Measurements from ENCODE around the gene MOB3B. TPM values are rescaled to one million over a fixed set of nuclear protein-coding genes. Genes with fewer than 3 reads are reported as not detected.

The MOB3B gene
- polyA plus RNA-seq, 1 of the 3 experiments (the other 2 are of a cell fraction) = 0.90 TPM

- Histone ChIP-seq H3K27me3 (ENCODE audit: insufficient read depth) (no peaks in the 10 kb centered on the region), H3K79me2 (ENCODE audit: insufficient read depth) (no peaks in the 10 kb centered on the region), H3K4me1 (ENCODE audit: control insufficient read depth in 1 of 2, insufficient read depth in 2 of 2, low read depth in 1 of 2, low read length in 1 of 2) (no peaks in the 10 kb centered on the region; a peak in 1 of 4 replicates), H3K36me3 (replicated peaks in 1 of 2; ENCODE audit: control insufficient read depth in 1 of 2, insufficient read depth in 2 of 2, low read length in 1 of 2) (no peaks in the 10 kb centered on the region), H3K27ac (ENCODE audit: low read depth in 2 of 2, low read length in 1 of 2) (no peak overlapping the region), H3F3A (replicated peaks; ENCODE audit: insufficient read depth) (no peaks in the 10 kb centered on the region), H3K9me3 (no peaks in the 10 kb centered on the region), H3K4me3 (ENCODE audit: low read depth in 2 of 2, low read length in 1 of 2) (no peak overlapping the region), H4K20me1 (ENCODE audit: insufficient read depth) (no peaks in the 10 kb centered on the region), H3K9ac (no peak overlapping the region), H3K4me2 (no peak overlapping the region), H2AFZ (ENCODE audit: low read depth) (no peak overlapping the region), H3K9me2 (no peaks in the 10 kb centered on the region)
- DNase-seq = no peak
- POLR2A ChIA-PET = no interaction called here
- CTCF ChIA-PET = no interaction called here
- TF ChIP-seq MEF2A (IDR thresholded peaks at IDR 0.05; ENCODE audit: borderline replicate concordance, low read depth) = no peak
- no peak for TF ChIP-seq NFIC (IDR thresholded peaks at IDR 0.05; ENCODE audit: borderline replicate concordance)
- no peak for TF ChIP-seq USF2 (IDR thresholded peaks at IDR 0.05; ENCODE audit: borderline replicate concordance, low read depth, low read length)
- no peak for TF ChIP-seq REST (IDR thresholded peaks at IDR 0.05; ENCODE audit: low read depth, low read length)
- TF ChIP-seq FOXJ3 (CRISPR knock-in tag; IDR thresholded peaks at IDR 0.05) = no peak
- TF ChIP-seq ELF1 (IDR thresholded peaks at IDR 0.05) = no peak
- TF ChIP-seq FOXM1 (IDR thresholded peaks at IDR 0.05; ENCODE audit: low read depth) = no peak
- TF ChIP-seq JUND (IDR thresholded peaks at IDR 0.05) = no peak
- WGBS (ENCODE audit: low lambda C conversion rate) = 97% methylated on average over 2 of the region's 2 CpGs
Observed at GRCh38 chr9:27511771-27512170, 17.8 kb downstream of the MOB3B start.

- H3K27me3 ChIP-seq (ENCODE audit: insufficient read depth) = no peaks in the 10 kb centered on the region
- no peaks in the 10 kb centered on the region for H3K9me2 ChIP-seq
- H3K9me3 ChIP-seq = no peaks in the 10 kb centered on the region
- no peak overlapping the region for H3K4me2 ChIP-seq
- no peak overlapping the region for H3K4me3 ChIP-seq (ENCODE audit: low read depth in 2 of 2, low read length in 1 of 2)
- TF ChIP-seq PBX3 (IDR thresholded peaks at IDR 0.05) (no peak), YY1 (IDR thresholded peaks at IDR 0.05; ENCODE audit: low read depth) (no peak), TCF12 (IDR thresholded peaks at IDR 0.05) (no peak), IRF3 (IDR thresholded peaks at IDR 0.05; ENCODE audit: low read depth, low read length) (no peak), GABPA (IDR thresholded peaks at IDR 0.05; ENCODE audit: low read depth) (no peak), RAD21 (IDR thresholded peaks at IDR 0.05; ENCODE audit: low read length) (no peak), CHD2 (IDR thresholded peaks at IDR 0.05; ENCODE audit: low read length, partially characterized antibody) (no peak), RFX5 (IDR thresholded peaks at IDR 0.05; ENCODE audit: low read length) (no peak), TAF1 (IDR thresholded peaks at IDR 0.05; ENCODE audit: borderline replicate concordance, low read depth, low read length) (no peak), EP300 (IDR thresholded peaks at IDR 0.05; ENCODE audit: borderline replicate concordance in 1 of 2, low read depth in 1 of 2, low read length in 1 of 2) (no peak), MEF2A (IDR thresholded peaks at IDR 0.05; ENCODE audit: borderline replicate concordance, low read depth) (no peak), FOSL2 (IDR thresholded peaks at IDR 0.05; ENCODE audit: borderline replicate concordance, low read depth) (no peak), RCOR1 (IDR thresholded peaks at IDR 0.05; ENCODE audit: low read length) (no peak), MAX (IDR thresholded peaks at IDR 0.05; ENCODE audit: low read depth) (no peak)
- H4K20me1 ChIP-seq (ENCODE audit: insufficient read depth) = no peaks in the 10 kb centered on the region
- H3K9ac ChIP-seq = no peak overlapping the region
- H3F3A ChIP-seq (replicated peaks; ENCODE audit: insufficient read depth) = peaks cover 6% of the 10 kb centered on the region
- H3K27ac ChIP-seq (ENCODE audit: low read depth in 2 of 2, low read length in 1 of 2) = no peak overlapping the region
- DNase-seq = no peak
- no peaks in the 10 kb centered on the region for H3K36me3 ChIP-seq (replicated peaks in 1 of 2; ENCODE audit: control insufficient read depth in 1 of 2, insufficient read depth in 2 of 2, low read length in 1 of 2)
- H3K4me1 ChIP-seq (ENCODE audit: control insufficient read depth in 1 of 2, insufficient read depth in 2 of 2, low read depth in 1 of 2, low read length in 1 of 2) = peaks cover 0 to 1% of the 10 kb centered on the region in 2 experiments; a peak in 1 of 4 replicates
- no peak overlapping the region for H2AFZ ChIP-seq (ENCODE audit: low read depth)
- 88% methylated on average over 2 of the region's 2 CpGs for WGBS (ENCODE audit: low lambda C conversion rate)
- ChIA-PET POLR2A (no interaction called here), CTCF (interaction anchor here (0.9 kb wide), 1 partner anchor 19 kb away, joined by 3 read pairs; the partner anchor contains the start of gene MOB3B)
- no peaks in the 10 kb centered on the region for H3K79me2 ChIP-seq (ENCODE audit: insufficient read depth)
Observed at GRCh38 chr9:27510780-27511179, 18.8 kb downstream of the MOB3B start.
